ENCODE measurements around the gene GPC3. TPM values are rescaled to one million over a fixed set of nuclear protein-coding genes. Genes with fewer than 3 reads are reported as not detected.

GPC3 gene
- total RNA-seq, 4 donors from 2014 or later: 0.82 to 4.9 (median 1.8) TPM

DNA sequence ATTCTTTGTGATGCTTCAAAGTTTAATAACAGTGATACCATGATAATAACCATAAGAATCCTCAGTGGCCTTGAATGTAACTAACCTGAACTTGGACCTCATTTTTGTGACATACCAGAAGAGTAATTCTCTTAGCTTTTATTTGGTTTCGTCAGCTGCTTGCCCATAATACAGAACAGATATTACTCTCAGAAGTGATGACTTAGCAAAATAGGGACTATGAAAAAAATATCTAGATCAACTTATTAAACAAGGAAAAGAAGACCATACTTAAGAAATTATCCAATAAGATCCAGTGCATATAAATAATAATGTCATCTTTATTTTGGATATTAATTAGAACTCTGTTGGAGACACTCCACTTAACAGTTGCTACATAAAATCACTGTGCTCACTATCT, 333.2 kb downstream of the GPC3 start:
- Histone ChIP-seq H3K4me3 (no peak overlapping the region), H3K4me1 (no peaks in the 10 kb centered on the region), H3K27me3 (no peaks in the 10 kb centered on the region), H3K9me3 (no peaks in the 10 kb centered on the region), H3K27ac (no peak overlapping the region), H3K36me3 (no peaks in the 10 kb centered on the region)
- in situ Hi-C loops (cut with MboI; ENCODE audit: low pct_ligation_motif_present in 1 of 4, low pct_unique_long_range_greater_than_20kb in 1 of 4, low sequenced_read_pairs in 3 of 4) (loop anchor here in 1 of 4 donors (25.0 kb wide), 1 partner anchor 315 kb away; no protein-coding TSS in a partner anchor), intact Hi-C loops (cut with DNase I; ENCODE audit: low total_unique reads) (no loop called here)
- DNase-seq: no peak
- TF ChIP-seq, protein P1, sequence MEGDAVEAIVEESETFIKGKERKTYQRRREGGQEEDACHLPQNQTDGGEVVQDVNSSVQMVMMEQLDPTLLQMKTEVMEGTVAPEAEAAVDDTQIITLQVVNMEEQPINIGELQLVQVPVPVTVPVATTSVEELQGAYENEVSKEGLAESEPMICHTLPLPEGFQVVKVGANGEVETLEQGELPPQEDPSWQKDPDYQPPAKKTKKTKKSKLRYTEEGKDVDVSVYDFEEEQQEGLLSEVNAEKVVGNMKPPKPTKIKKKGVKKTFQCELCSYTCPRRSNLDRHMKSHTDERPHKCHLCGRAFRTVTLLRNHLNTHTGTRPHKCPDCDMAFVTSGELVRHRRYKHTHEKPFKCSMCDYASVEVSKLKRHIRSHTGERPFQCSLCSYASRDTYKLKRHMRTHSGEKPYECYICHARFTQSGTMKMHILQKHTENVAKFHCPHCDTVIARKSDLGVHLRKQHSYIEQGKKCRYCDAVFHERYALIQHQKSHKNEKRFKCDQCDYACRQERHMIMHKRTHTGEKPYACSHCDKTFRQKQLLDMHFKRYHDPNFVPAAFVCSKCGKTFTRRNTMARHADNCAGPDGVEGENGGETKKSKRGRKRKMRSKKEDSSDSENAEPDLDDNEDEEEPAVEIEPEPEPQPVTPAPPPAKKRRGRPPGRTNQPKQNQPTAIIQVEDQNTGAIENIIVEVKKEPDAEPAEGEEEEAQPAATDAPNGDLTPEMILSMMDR (IDR thresholded peaks at IDR 0.05): no peak
- TF ChIP-seq EP300 (IDR thresholded peaks at IDR 0.05; ENCODE audit: low read depth) (no peak), POLR2A (IDR thresholded peaks at IDR 0.05) (no peak), POLR2AphosphoS5 (IDR thresholded peaks at IDR 0.05) (no peak)
- 78 to 100% methylated on average over 1 of the region's 1 CpG for WGBS, 2 donors (ENCODE audit: low coverage in 1 of 2)

DNA sequence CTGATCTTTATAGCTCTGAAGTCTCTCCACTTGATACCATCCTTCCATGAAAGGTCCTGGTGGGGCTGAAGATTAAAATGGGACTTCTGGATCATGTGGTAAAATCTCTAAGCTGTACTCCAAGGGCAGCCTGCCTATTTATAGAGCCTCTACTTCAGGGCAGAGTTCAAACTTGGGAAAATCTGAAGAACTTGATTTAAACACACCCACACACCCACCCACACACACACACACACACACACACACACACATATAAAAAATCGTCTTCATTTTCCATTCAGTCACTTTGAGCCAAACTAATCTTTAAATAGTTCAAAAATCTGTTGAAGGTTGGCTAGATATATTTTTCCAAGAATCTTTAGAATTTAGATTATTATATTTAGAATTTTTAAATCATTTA, 335.2 kb downstream of the GPC3 start:
- DNase-seq: no peak
- Histone ChIP-seq H3K4me3 (no peak overlapping the region), H3K36me3 (no peaks in the 10 kb centered on the region), H3K27me3 (no peaks in the 10 kb centered on the region), H3K4me1 (no peaks in the 10 kb centered on the region), H3K9me3 (no peaks in the 10 kb centered on the region), H3K27ac (no peak overlapping the region)
- TF ChIP-seq POLR2AphosphoS5 (IDR thresholded peaks at IDR 0.05) (no peak), EP300 (IDR thresholded peaks at IDR 0.05; ENCODE audit: low read depth) (no peak), POLR2A (IDR thresholded peaks at IDR 0.05) (no peak)
- TF ChIP-seq, protein P1 (IDR thresholded peaks at IDR 0.05): no peak
- WGBS, 2 donors (ENCODE audit: low coverage in 1 of 2): 43% methylated on average over 1 of the region's 1 CpG; no CpG with 5 or more reads in 1 of the 2 donors
- intact Hi-C loops (cut with DNase I; ENCODE audit: low total_unique reads): no loop called here
- in situ Hi-C loops (cut with MboI; ENCODE audit: low pct_ligation_motif_present in 1 of 4, low pct_unique_long_range_greater_than_20kb in 1 of 4, low sequenced_read_pairs in 3 of 4): loop anchor here in 1 of 4 donors (25.0 kb wide), 1 partner anchor 313 kb away; no protein-coding TSS in a partner anchor

DNA sequence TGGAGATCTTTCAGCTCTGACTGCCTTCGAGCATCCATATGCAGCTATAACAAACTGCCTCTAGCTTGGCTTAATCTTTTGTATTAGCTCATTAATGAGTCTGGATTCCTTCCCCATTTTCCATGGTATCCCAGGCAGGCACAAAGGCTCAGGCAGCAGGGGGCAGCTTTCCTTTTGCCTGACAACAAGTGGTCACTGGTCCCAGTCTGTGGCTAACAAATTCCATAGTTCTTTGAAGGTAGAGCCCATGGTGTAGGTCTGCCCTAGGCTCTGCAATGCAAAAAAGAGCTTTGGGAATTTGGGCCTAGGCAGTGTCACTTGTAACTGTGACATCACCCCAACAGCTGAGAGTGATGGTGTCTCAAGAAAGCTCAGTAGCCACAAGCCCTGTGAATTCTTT, 335.7 kb downstream of the GPC3 start:
- no peak for DNase-seq
- H3K36me3 ChIP-seq: no peaks in the 10 kb centered on the region
- TF ChIP-seq, protein P1 (IDR thresholded peaks at IDR 0.05): no peak
- TF ChIP-seq POLR2AphosphoS5 (IDR thresholded peaks at IDR 0.05) (no peak), POLR2A (IDR thresholded peaks at IDR 0.05) (no peak), EP300 (IDR thresholded peaks at IDR 0.05; ENCODE audit: low read depth) (no peak)
- no peak overlapping the region for H3K4me3 ChIP-seq
- H3K27me3 ChIP-seq: no peaks in the 10 kb centered on the region
- 78% methylated on average over 1 of the region's 1 CpG; no CpG with 5 or more reads in 1 of the 2 donors for WGBS, 2 donors (ENCODE audit: low coverage in 1 of 2)
- no peaks in the 10 kb centered on the region for H3K9me3 ChIP-seq
- H3K27ac ChIP-seq: no peak overlapping the region
- no peaks in the 10 kb centered on the region for H3K4me1 ChIP-seq
- intact Hi-C loops (cut with DNase I; ENCODE audit: low total_unique reads) (no loop called here), in situ Hi-C loops (cut with MboI; ENCODE audit: low pct_ligation_motif_present in 1 of 4, low pct_unique_long_range_greater_than_20kb in 1 of 4, low sequenced_read_pairs in 3 of 4) (loop anchor here in 1 of 4 donors (25.0 kb wide), 1 partner anchor 312 kb away; no protein-coding TSS in a partner anchor)

DNA sequence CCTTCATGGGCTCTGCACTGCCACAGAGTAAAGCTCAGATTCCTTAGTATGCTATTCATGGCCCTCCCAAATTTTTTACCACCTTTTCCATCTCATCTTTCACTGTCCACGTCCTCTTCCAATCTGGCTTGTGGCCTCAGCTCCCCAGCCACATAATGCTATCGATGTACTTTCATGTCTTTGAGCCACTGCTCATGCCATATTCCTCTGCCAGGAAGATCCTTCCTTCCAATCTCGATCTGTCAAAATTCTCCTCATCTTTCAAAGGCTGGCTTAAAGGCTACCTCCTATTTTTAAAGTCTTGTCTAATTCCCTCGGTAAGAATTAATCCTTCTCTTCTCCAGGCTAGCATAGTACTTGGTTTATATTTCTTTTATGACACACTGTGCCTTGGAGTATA, 336.8 kb downstream of the GPC3 start:
- Histone ChIP-seq H3K9me3 (no peaks in the 10 kb centered on the region), H3K4me1 (no peaks in the 10 kb centered on the region), H3K36me3 (no peaks in the 10 kb centered on the region), H3K27ac (no peak overlapping the region), H3K4me3 (no peak overlapping the region), H3K27me3 (no peaks in the 10 kb centered on the region)
- in situ Hi-C loops (cut with MboI; ENCODE audit: low pct_ligation_motif_present in 1 of 4, low pct_unique_long_range_greater_than_20kb in 1 of 4, low sequenced_read_pairs in 3 of 4) (no loop called here), intact Hi-C loops (cut with DNase I; ENCODE audit: low total_unique reads) (no loop called here)
- 71% methylated on average over 4 of the region's 4 CpGs; no CpG with 5 or more reads in 1 of the 2 donors for WGBS, 2 donors (ENCODE audit: low coverage in 1 of 2)
- no peak for TF ChIP-seq EP300 (IDR thresholded peaks at IDR 0.05; ENCODE audit: low read depth)
- TF ChIP-seq POLR2AphosphoS5 (IDR thresholded peaks at IDR 0.05): no peak
- TF ChIP-seq, protein P1 (IDR thresholded peaks at IDR 0.05): no peak
- TF ChIP-seq POLR2A (IDR thresholded peaks at IDR 0.05): no peak
- no peak for DNase-seq
